ENCODE data around the gene MFSD1.

- TF ChIP-seq YY1 (IDR thresholded peaks at IDR 0.05; ENCODE audit: insufficient read depth, insufficient read length) (no peak), SUZ12 (IDR thresholded peaks at IDR 0.05; ENCODE audit: extremely low read depth, insufficient read depth, insufficient read length) (no peak), ZNF274 (IDR thresholded peaks at IDR 0.05; ENCODE audit: low read depth, low read length) (no peak)
Observed at GRCh38 chr3:158782283-158782989, 19.4 kb upstream of the MFSD1 start.

All from NT2/D1 (cell line).